ENCODE results near the gene CYP2W1.
"Not testable (repeated sequence)": the region's sequence is repeated elsewhere in the genome, so short reads cannot be mapped to it uniquely, and the experiment has no call there.

Gene CYP2W1, protein sequence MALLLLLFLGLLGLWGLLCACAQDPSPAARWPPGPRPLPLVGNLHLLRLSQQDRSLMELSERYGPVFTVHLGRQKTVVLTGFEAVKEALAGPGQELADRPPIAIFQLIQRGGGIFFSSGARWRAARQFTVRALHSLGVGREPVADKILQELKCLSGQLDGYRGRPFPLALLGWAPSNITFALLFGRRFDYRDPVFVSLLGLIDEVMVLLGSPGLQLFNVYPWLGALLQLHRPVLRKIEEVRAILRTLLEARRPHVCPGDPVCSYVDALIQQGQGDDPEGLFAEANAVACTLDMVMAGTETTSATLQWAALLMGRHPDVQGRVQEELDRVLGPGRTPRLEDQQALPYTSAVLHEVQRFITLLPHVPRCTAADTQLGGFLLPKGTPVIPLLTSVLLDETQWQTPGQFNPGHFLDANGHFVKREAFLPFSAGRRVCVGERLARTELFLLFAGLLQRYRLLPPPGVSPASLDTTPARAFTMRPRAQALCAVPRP

DNA sequence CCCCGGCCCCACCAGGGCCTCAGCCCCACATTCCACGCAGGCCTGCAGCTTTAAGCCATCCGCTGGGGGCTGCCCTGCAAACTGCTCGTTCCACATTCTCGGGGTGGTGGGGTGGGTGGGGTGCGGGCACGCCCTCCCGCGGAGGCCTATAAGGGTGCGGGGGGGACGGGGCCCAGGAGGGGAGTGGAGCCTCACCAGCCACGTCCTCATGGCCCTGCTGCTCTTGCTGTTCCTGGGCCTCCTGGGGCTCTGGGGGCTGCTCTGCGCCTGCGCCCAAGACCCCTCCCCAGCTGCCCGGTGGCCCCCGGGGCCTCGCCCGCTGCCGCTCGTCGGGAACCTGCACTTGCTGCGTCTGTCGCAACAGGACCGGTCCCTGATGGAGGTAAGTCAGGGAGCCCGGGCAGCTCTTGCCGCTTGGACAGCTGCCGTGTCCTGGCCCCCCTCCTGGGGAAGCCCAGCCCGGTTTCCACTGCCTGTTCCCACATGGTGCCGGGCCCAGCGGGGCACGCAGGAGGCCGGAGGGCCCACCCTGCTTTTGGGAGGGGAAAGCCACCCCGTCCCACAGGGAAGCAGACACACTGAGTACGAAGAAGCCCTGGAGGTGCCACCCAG, at the start of gene CYP2W1:
Gene CYP2W1, plus strand, starts transcription at position 178 of the 612 bp plus-strand sequence. Its CDS starts 31 bp downstream, at position 209.
- DNase-seq (ENCODE audit: low spot score) = no peak

DNA sequence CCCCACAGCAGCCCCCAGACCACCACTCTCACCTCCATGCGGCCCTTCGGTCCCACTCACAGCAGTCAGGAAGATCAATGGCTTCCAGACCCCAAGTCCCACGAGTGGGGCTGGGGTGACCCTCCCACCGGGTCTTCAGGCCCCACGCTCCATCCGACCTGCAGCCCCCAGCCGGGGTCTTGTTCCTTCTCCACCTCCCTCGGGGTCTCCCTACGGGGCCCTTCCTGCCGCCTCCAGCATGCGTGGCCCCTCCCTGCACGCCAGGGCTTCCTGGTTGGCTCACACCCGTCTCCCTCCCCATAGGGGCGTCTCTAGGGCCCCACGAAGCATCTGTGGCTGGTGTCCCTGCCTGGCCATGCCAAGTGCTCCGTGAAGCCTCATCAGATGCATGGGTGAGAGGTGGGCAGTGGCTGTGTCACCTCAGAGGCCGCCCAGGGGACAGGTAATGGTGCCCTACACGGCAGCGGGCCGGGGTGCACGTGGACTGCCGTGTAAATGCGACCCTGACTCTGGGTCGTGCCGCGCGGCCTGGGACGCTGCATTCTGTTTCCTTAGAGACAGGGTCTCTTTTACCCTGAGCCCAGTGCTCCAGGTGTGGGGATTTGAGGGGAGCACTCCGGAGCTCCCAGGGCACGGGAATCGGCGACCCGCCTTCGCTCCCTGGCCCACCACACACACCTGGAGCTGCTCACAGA, 48.4 kb upstream of the CYP2W1 start:
- no peak for DNase-seq (ENCODE audit: low spot score)

DNA sequence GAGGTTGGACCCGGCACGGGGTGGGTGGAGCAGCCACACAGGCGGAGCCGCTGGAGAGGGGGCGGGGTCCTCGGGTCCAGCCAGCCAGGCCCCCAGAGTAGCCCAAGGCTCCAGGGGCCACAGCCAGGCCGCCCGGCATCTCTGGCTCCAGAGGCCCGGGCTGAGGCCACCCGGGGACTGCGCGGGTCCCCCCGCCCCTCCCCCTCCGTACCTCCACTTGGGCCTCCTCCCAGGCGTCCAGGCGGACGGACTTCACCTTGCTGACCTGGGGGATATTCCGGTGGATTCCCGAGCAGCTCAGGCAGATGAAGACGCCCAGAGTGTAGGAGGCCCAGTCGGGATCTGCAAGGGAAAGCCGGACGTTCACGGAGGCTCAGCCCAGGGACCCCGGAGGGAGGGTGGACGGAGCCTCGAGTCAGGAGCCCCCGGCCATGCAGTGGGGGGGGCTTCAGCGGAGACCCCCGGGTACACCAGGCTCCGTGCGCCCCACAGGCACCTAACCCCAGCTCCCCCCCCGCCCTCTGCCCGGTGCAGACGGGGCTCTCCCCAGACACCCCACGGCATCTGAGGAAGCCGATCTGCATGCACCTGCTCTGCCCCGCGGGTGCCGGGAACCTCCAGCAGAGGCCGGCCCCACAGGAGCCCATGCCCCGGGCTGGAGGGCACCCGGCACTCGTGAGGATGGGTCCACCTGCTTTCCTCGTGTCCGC, 47.7 kb upstream of the CYP2W1 start:
- DNase-seq (ENCODE audit: low spot score) = no peak

DNA sequence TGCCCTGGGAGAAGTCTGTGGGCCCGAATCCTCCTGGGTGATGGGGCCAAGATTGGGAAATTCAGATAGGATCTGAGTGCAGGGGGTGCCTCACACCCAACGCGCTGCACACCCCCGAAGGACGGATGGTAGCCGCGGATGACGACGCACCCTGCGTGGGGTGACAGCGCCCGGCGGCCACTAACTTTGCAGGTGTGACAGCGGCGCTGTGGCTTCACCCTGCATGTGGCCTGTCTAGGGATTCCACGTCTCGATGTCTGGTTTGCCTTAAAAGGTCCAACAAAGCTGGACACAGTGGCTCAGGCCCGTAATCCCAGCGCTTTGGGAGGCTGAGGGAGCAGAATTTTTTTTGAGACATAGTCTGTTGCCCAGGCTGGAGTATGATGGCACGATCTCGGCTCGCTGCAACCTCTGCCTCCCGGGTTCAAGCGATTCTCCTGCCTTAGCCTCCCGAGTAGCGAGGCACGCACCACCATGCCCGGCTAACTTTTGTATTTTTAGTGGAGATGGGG, 47.1 kb upstream of the CYP2W1 start:
- DNase-seq (ENCODE audit: low spot score) = no peak

DNA sequence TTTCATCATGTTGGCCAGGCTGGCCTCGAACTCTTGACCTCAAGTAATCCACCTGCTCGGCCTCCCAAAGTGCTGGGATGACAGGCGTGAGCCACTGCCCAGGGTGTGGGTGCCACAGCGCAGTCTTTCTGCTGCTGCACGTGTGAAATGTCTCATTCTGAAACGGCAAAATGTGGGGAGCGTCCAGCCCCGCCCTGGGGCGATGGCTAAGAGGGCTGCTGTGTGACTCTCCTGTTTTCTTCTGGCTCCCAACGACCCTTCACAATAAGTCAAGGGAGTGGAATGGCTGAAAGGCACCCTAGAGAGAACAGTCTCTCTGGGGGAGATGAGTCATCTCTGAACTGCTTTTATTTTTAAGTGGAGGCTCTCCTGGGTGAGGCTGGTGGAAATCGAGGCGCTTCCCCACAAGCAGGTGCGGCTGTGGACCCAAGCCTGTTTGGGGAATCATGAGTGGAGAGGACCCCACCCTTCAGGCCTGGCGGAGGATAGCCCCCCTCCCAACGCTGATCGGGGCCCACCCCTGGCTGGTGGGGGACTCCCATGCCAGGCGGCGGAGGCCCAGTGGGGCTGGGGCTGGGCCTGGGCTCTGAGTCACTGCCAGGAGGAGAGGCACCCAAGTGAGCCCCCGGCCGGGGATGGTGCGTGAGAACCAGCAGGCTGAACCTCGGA, 46.5 kb upstream of the CYP2W1 start:
- DNase-seq (ENCODE audit: low spot score) = no peak

DNA sequence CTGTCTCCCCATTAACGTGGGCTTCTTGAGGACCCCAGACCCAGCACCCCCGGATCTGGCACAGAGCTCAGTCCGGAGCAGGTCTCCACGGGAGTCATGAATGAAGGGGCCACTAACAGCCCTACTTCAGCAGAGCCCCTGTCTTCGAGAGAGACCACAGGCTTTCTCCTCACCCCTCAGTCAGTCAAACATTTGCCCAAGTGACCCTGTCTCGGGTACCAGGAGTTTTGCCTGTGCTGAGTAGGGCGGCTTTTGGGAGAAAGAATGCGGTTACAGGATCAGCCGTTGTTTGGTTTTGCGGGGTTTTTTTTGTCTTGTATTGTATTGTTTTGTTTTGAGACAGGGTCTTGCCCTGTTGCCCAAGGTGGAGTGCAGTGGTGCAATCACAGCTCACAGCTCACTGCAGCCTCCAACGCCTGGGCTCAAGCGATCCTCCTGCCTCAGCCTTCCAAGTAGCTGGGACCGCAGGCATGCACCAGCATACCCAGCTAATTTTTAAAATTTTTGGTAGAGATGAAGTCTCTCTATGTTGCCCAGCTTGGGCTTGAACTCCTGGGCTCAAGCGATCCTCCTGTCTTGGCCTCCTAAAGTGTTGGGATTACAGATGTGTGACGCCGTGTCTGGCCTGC, 45.0 kb upstream of the CYP2W1 start:
- no peak for DNase-seq (ENCODE audit: low spot score)

DNA sequence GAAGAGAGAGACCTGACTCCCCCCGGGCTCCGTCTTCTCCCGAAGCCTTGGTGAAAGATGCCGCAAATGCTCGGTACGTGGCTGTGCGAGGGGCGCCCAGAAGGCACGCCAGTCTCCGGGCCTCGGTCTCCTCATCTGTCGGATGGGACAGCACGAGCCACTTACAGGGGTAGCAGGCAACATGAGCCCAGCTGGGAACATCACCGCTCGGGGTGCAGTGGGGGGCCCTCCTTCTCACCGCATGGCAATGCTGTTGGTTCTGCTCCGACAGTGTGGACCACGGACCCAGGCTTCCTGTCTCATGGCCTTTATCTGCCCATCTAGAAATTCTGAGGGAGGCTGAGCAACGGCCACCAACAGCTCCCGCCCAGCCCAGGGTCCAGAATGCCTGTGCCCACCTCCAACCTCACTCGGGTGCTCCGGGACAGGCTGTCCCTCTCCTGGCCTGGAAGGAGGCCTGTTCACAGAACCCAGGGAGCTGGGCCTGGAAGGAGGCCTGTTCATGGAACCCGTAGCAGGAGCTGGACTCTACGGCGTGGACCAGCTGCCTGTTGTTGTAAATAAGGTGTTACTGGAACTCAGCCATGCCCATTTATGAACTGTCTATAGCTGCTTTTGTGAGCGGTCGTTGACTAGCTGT, 44.3 kb upstream of the CYP2W1 start:
- no peak for DNase-seq (ENCODE audit: low spot score)

DNA sequence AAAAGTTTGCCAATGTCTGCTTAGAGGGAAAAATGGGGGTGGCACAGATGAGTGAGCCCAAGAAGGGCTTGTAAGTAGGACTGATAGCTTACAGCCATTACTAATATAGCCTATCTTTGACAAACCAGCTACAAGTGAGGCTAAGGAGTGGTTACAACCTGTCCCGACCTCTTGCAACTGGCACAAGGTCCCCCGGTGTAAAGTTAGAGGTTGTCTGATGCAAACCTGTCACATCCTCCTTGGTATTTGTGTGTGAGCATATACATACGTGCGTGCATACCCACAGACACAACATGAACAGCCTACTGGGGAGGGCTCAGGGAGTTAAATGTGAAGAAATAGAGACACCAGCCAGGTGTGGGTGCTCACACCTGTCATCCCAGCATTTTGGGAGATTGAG, 43.1 kb upstream of the CYP2W1 start:
- DNase-seq (ENCODE audit: low spot score) = no peak

DNA sequence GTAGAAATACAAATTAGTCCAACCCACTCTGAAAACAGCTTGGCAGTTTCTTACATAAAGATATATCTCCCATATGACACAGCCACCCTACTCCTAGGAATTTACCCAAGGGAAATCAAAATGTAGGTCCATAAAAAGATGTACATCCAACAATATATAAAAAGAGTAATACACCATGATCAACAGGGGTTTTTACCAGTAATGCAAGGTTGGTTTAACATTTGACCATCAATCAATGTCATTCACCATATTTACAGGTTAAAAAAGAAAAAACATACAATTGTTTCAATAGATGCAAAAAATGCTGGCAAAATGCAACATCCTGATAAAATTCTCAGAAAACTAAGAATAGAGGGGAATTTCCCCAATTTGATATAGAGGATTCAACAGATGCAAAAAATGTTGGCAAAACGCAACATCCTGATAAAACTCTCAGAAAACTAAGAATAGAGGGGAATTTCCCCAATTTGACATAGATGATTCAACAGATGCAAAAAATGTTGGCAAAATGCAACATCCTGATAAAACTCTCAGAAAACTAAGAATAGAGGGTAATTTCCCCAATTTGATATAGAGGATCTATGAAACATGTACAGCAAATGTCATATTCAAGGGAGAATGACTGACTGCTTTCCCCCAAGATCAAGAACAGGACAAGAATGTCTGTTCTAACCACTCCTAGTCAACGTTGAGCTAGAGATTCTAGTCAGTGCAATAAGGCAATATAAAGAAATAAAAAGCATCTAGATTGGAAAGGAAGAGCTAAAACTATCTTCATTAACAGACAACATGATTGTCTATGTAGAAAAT, 42.2 kb upstream of the CYP2W1 start:
- no peak for DNase-seq (ENCODE audit: low spot score)

DNA sequence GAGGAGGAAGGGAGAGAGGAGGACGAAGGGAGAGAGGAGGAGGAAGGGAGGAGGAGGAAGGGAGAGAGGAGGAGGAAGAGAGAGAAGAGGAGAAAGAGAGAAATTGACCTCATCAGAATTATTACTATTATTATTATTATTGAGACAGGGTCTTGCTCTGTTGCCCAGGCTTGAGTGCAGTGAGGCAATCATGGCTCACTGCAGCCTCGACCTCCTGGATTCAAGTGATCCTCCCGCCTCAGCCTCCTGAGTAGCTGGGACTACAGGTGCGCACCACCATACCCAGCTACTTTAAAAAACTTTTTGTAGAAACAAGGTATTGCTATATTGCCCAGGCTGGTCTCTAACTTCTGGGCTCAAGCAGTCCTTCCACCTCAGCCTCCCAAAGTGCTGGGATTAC, 39.2 kb upstream of the CYP2W1 start:
- DNase-seq (ENCODE audit: low spot score) = not testable (repeated sequence)

DNA sequence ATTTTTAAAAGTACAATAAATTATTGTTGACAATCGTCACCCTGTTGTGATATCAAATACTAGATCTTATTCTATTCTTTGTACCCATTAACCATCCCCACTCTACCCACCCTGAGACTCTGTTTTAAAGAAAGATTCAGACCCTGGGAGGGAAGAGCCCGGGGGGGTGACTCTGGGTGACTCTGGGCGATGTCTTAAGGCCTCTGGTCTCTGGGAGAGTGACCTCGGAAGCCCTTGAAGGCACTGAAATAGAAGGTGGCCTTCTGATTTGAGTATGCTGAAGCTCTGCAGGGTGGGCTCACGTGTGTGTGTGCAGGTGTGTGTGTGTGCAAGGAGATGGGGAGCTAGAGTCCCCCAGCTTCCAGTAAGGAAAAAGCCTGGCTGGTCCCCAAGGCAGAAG, 38.2 kb upstream of the CYP2W1 start:
- DNase-seq (ENCODE audit: low spot score) = no peak

DNA sequence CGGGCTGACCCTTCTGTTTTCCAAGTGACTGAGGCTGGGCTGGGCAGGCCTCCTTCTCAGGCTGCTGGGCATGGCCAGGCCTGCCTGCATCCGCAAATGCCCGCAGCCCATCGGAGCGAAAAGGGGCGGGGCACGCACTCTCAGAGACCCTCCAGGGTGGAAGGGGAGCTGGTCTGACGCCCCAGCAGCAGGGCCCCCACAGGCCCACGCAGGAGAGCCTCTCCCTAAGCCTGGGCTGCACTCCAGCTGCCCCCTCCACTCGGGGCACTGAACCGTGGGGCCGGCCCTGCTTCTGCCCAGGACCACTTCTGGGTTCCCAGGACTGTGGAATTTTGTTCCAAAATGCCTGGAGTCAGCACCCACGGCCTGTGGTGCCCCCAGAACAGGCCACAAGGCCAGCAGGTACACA, 37.8 kb upstream of the CYP2W1 start:
- no peak for DNase-seq (ENCODE audit: low spot score)

DNA sequence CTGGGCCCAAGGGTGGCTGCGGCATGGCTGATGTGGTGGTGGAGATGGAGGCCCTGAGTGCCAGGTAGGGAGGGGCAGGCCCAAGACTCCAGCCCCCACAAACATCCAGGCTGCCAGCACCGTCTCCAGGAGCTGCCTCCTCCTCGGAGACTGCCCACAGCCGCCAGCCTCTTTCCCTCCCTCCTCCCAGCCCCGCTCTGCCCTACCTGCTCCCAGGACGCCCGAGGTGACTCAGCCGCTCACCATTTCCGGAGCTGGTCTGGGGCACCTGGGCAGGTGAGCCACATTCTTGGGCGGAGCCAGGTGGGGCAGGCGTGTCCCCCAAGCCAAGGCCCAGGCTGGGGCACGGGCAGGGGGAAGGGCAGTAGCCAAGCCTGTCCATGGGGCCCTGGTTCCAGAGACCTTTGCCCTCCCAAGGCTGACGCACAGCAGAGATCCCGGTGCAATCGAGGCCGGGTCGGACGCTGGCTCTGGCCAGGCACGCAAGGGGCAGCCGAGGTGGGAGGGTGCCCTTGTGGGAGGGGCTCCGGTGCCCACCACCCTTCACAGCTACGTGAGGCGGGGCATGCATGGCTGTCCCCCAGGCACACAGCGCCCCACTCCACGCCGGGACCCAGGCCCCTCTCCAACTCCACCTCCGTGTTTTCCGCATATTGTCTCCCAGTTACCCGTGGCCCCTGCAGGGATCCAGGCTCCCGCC, 37.3 kb upstream of the CYP2W1 start:
- DNase-seq (ENCODE audit: low spot score) = no peak

DNA sequence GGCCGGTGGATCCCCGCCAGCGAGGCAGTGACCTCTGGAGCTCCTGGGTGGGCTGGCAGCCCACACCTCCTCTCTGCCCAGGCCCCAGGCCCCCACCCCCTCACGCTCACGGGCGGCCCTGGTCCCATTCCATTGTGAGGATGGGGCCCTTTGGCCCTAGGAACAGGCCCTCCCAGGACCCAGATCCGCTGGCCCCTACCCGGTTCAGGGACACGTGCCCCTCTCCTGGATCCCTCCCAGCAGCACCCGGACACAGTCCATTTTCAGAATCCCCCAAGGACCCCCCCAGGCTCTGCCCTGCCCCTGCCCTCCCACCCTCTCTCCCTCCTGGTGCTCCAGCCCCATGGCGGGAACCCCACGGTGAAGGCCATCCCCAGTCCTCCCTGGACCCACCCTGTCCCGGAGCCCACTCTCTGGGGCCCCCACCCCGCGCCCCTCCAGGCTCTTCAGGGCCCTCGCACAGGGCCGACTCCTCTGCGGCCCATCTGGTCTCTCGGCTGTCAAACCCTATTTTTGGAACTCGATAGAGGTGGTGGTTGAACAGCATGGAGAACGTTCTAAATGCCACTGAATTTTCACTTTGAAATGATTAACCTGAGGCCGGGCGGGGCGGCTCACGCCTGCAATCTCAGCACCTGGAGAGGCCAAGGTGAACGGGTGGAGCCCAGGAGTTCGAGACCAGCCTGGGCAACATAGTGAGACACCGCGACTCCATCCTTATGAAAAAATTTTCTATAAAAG, 36.6 kb upstream of the CYP2W1 start:
- no peak for DNase-seq (ENCODE audit: low spot score)

DNA sequence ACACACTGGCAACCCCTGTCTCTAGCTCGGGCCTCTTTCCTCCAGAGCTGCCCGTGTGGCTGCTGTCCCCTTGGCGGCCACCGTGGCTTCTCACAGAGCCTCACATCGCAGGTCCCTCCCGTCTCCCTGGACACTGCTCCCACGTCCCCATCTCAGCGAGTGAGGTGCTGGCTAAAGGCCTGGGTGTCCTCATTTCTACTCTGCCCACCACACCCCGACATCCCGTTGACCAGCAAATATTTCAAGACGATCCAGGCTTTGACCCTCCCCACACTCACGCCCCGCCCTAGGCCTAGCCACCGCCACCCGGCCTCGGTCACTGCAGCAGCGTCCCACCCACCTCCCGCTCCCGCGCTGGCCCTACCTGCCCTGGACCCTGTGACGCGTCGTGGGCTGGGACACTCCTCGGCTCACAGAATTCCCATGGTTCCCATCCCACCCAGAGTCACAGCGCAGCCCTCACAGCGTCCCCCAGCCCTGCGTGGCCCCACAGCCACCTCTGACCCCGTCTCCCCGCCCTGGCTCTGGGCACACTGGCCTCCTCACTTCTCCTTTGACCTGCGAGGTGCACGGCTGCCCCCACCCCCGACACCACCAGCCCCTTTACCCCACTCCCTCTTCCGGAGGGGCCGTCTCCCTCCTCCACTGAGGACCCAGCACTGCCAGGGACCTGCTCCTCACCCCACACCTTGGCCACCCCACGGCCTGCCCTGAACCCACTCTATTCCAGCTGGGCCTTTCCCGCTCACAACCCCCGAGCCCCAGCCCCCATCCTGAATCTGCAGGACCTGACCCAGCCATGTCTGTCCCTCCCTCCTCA, 35.4 kb upstream of the CYP2W1 start:
- no peak for DNase-seq (ENCODE audit: low spot score)

DNA sequence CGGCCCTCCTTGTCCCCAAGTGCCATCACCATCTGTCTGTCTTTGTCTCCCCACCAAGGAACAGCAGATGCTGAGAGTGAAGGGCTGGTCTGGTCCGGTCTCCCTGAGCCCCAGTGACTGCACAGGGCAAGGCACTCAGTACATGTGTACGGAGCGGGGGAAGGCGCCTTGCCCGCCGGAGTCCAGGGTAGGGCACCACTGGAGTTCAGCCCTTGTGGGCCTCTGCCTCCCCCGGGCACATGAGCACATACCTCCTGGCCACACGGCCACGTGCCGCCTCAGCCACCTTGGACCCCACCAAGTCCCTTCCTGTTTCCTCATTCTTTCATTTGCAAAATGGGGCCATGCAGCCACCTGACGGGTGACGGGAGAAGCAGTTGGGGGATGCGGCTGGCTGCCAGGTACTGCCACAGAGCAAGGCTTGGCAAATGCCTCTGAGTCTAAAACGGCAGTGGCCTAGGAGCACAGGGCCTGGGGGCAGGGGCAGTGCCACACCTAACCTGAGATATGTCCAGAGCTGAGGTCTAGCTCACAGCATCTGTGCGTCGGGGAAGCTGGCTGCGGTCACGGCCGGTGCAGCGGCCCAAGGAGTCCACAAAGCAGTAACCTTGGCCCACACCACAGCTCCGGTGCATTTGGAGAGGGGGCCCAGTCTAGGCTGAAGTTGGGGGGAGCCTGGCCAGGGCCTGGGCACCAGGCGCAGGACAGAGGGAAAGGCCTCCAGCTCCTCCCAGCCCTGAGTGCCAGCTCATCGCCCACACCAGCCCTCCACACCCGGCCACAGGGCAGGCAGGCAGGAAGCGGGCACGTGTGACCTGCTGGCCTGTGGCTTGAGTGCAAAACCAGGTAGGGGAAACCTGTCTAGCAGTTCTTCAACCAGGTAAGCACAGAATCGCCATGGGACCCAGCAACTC, 33.7 kb upstream of the CYP2W1 start:
- no peak for DNase-seq (ENCODE audit: low spot score)
